Panc1 (cell line): ENCODE measurements around the gene SLC9A9. TPM values are rescaled to one million over a fixed set of nuclear protein-coding genes. Genes with fewer than 3 reads are reported as not detected.

Experiments
- ATAC-seq: fragments of 200-7000 bp; cut with Tn5 transposase; 2 replicates; pipeline ENCODE4 v1.9.1; 2020; ENCODE audit warnings: mild to moderate bottlenecking, moderate library complexity
- BruUV-seq: library from RNA; stranded (reverse); fragments of 400-500 nt; replicated peaks from 2 replicates; lab custom pipeline; 2021; lab: Mats Ljungman, UMichigan
- CTCF ChIA-PET: fragments of 300-600 bp; sonication (Branson Sonifier 250); formaldehyde crosslinking; loops from one replicate; lab custom pipeline; 2022; ENCODE audit warnings: antibody characterized with exemption; lab: Charles Lee
- POLR2A ChIA-PET: fragments of 300-600 bp; sonication (Branson Sonifier 250); formaldehyde crosslinking; loops from one replicate; lab custom pipeline; 2022; ENCODE audit warnings: antibody characterized with exemption; lab: Charles Lee
- DNase-seq: peaks from one replicate; pipeline ENCODE4 v3.0.0-alpha.2; 2010; ENCODE audit warnings: low read depth, low spot score
- H3K27ac ChIP-seq: 2 replicates; pipeline ENCODE4 v1.5.1; 2011; ENCODE audit warnings: mild to moderate bottlenecking, low read length, inconsistent platforms
- H3K27me3 ChIP-seq: fragments of 200-500 bp; sonication (Bioruptor generic); 2 replicates; pipeline ENCODE4 v1.6.0; 2014; ENCODE audit warnings: low read length, inconsistent platforms; ENCODE audit not compliant: control insufficient read depth, insufficient read depth
- H3K36me3 ChIP-seq: fragments of 200-500 bp; sonication (Bioruptor generic); 2 replicates; pipeline ENCODE4 v1.5.1; 2014; ENCODE audit warnings: inconsistent platforms, mild to moderate bottlenecking, low read length, moderate library complexity; ENCODE audit not compliant: control insufficient read depth, insufficient read depth
- H3K4me1 ChIP-seq: 2 replicates; pipeline ENCODE4 v1.5.1; 2011; ENCODE audit warnings: inconsistent platforms, mild to moderate bottlenecking, low read length, moderate library complexity; ENCODE audit not compliant: control insufficient read depth, insufficient read depth
- H3K4me3 ChIP-seq, 2 experiments: 2 replicates each; pipeline ENCODE4 v1.5.1; 2011 to 2012; ENCODE audit warnings: low read depth in 2 of 2, low read length in 2 of 2, mild to moderate bottlenecking in 2 of 2, inconsistent platforms in 1 of 2, moderate library complexity in 1 of 2
- H3K9me3 ChIP-seq: fragments of 200-500 bp; sonication (Bioruptor generic); 2 replicates; pipeline ENCODE4 v1.5.1; 2014; ENCODE audit warnings: low read depth, mild to moderate bottlenecking, inconsistent platforms, low read length, moderate library complexity; ENCODE audit not compliant: control insufficient read depth, insufficient read depth
- POLR2AphosphoS5 ChIP-seq: IDR thresholded peaks from 2 replicates; pipeline ENCODE4 v1.6.1; 2012; ENCODE audit warnings: mild to moderate bottlenecking, low read depth, low read length, moderate library complexity
- SIN3A ChIP-seq: IDR thresholded peaks from 2 replicates; pipeline ENCODE4 v1.6.1; 2012; ENCODE audit warnings: low read depth, mild to moderate bottlenecking, low read length, moderate library complexity, borderline replicate concordance; ENCODE audit not compliant: insufficient read depth
- TCF7L2 ChIP-seq: IDR thresholded peaks from 2 replicates; pipeline ENCODE4 v1.6.1; 2011; ENCODE audit warnings: mild to moderate bottlenecking, low read depth, low read length, inconsistent platforms
- in situ Hi-C: cut with HindIII; loops from 2 replicates; pipeline ENCODE4 v1.10.0; 2016; ENCODE audit warnings: low sequenced_read_pairs, low pct_unique_long_range_greater_than_20kb
- intact Hi-C: fragments of 100-400 bp; cut with micrococcal nuclease; formaldehyde crosslinking; loops from one replicate; pipeline ENCODE4 v1.10.0; 2022; ENCODE audit not compliant: unreplicated experiment
- total RNA-seq: library from RNA; stranded (reverse); gene quantifications from one replicate; pipeline ENCODE4 v1.2.1, GENCODE V29; 2021; ENCODE audit not compliant: unreplicated experiment
- TF ChIP-seq, protein P1 (sequence below), 2 experiments: IDR thresholded peaks; 2 replicates each; pipeline ENCODE4 v1.6.1; 2011 to 2012; ENCODE audit warnings: low read depth in 2 of 2, control low read depth in 1 of 2, low read length in 1 of 2, mild to moderate bottlenecking in 1 of 2, moderate library complexity in 1 of 2; ENCODE audit not compliant: insufficient read depth in 1 of 2
- TF ChIP-seq, protein P2 (sequence below): fragments of 450-650 bp; IDR thresholded peaks from 2 replicates; pipeline ENCODE4 v1.5.1; 2017; ENCODE audit warnings: mild to moderate bottlenecking

Gene SLC9A9
- total RNA-seq, 1 experiment from 2014 or later = not detected

DNA sequence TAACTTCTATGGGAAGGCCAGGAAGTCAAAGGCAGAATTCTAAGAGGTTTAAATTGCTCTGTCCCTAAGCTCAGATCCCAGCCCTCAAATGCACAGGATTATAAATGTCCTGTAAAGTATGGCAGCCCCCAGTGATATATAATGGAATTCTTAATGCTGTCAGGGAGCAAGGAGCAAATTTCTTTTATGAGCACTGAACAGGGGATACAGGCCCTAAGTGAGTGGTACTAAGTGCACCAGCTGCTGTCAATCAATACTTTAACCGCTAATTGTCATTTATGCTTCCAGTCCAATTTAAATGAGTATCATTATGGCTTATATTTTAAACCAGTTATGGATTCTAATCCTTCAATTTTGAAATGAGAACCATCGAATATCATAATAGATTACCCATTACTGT is 4.7 kb downstream of the SLC9A9 start:
- ChIA-PET CTCF (no interaction called here), POLR2A (no interaction called here)
- Histone ChIP-seq H3K4me3 (no peak overlapping the region), H3K9me3 (no peaks in the 10 kb centered on the region), H3K4me1 (no peaks in the 10 kb centered on the region), H3K27me3 (peaks cover 4% of the 10 kb centered on the region; the same call in 1 of the 2 replicates), H3K27ac (no peak overlapping the region), H3K36me3 (no peaks in the 10 kb centered on the region)
- ATAC-seq (no peak), DNase-seq (no peak)
- in situ Hi-C loops (no loop called here), intact Hi-C loops (no loop called here)
- no TSS peak for BruUV-seq
- TF ChIP-seq, protein P1, sequence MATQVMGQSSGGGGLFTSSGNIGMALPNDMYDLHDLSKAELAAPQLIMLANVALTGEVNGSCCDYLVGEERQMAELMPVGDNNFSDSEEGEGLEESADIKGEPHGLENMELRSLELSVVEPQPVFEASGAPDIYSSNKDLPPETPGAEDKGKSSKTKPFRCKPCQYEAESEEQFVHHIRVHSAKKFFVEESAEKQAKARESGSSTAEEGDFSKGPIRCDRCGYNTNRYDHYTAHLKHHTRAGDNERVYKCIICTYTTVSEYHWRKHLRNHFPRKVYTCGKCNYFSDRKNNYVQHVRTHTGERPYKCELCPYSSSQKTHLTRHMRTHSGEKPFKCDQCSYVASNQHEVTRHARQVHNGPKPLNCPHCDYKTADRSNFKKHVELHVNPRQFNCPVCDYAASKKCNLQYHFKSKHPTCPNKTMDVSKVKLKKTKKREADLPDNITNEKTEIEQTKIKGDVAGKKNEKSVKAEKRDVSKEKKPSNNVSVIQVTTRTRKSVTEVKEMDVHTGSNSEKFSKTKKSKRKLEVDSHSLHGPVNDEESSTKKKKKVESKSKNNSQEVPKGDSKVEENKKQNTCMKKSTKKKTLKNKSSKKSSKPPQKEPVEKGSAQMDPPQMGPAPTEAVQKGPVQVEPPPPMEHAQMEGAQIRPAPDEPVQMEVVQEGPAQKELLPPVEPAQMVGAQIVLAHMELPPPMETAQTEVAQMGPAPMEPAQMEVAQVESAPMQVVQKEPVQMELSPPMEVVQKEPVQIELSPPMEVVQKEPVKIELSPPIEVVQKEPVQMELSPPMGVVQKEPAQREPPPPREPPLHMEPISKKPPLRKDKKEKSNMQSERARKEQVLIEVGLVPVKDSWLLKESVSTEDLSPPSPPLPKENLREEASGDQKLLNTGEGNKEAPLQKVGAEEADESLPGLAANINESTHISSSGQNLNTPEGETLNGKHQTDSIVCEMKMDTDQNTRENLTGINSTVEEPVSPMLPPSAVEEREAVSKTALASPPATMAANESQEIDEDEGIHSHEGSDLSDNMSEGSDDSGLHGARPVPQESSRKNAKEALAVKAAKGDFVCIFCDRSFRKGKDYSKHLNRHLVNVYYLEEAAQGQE (IDR thresholded peaks at IDR 0.05; ENCODE audit: insufficient read depth in 1 of 2, low read depth in 2 of 2, low read length in 1 of 2) = no peak
- TF ChIP-seq TCF7L2 (no peak), SIN3A (no peak), POLR2AphosphoS5 (no peak)
- TF ChIP-seq, protein P2, sequence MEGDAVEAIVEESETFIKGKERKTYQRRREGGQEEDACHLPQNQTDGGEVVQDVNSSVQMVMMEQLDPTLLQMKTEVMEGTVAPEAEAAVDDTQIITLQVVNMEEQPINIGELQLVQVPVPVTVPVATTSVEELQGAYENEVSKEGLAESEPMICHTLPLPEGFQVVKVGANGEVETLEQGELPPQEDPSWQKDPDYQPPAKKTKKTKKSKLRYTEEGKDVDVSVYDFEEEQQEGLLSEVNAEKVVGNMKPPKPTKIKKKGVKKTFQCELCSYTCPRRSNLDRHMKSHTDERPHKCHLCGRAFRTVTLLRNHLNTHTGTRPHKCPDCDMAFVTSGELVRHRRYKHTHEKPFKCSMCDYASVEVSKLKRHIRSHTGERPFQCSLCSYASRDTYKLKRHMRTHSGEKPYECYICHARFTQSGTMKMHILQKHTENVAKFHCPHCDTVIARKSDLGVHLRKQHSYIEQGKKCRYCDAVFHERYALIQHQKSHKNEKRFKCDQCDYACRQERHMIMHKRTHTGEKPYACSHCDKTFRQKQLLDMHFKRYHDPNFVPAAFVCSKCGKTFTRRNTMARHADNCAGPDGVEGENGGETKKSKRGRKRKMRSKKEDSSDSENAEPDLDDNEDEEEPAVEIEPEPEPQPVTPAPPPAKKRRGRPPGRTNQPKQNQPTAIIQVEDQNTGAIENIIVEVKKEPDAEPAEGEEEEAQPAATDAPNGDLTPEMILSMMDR = no peak

DNA sequence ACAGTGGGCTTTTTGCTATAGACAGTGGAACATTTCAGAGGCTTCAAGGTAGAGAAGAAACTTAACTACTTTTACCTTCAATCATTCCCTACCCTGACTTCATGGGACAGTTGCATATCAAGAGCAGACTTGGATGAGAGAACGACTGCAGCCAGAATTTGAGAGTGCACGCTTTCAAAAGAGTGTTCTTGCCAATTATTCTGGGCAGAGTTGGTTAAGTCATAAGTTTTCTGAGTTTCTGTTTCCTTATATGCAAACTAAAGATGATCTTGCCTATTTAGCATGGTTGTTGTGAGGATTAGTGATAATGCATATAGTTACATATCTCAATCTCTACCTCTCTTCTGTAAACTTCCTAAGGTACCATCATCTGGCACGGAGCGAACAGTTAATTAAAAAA is 7.6 kb downstream of the SLC9A9 start:
- in situ Hi-C loops = no loop called here
- intact Hi-C loops = no loop called here
- H3K27ac ChIP-seq = no peak overlapping the region
- POLR2A ChIA-PET = no interaction called here
- no peaks in the 10 kb centered on the region for H3K36me3 ChIP-seq
- H3K4me3 ChIP-seq = no peak overlapping the region
- DNase-seq (no peak), ATAC-seq (no peak)
- CTCF ChIA-PET = no interaction called here
- no peaks in the 10 kb centered on the region for H3K9me3 ChIP-seq
- peaks cover 2% of the 10 kb centered on the region; the same call in 1 of the 2 replicates for H3K27me3 ChIP-seq
- no TSS peak for BruUV-seq
- TF ChIP-seq POLR2AphosphoS5 (no peak), TCF7L2 (no peak), SIN3A (no peak)
- TF ChIP-seq, protein P1 (IDR thresholded peaks at IDR 0.05; ENCODE audit: insufficient read depth in 1 of 2, low read depth in 2 of 2, low read length in 1 of 2) = no peak
- TF ChIP-seq, protein P2 = no peak
- H3K4me1 ChIP-seq = no peaks in the 10 kb centered on the region
